Ramos (cell line): ENCODE measurements around the gene HPD.

ENCODE experiments used
- in situ Hi-C: fragments of 300-500 bp; cut with MboI; formaldehyde crosslinking; loops from one replicate; pipeline ENCODE4 v1.14.3; 2022; ENCODE audit warnings: low sequenced_read_pairs; ENCODE audit not compliant: unreplicated experiment

Gene HPD

GRCh38 chr12:121790785-121791184 is 67.9 kb downstream of the HPD start:
- in situ Hi-C loops = loop anchor here (5.0 to 10.0 kb wide), 3 partner anchors 97 to 224 kb away; partner anchors contain the start of gene PSMD9

DNA sequence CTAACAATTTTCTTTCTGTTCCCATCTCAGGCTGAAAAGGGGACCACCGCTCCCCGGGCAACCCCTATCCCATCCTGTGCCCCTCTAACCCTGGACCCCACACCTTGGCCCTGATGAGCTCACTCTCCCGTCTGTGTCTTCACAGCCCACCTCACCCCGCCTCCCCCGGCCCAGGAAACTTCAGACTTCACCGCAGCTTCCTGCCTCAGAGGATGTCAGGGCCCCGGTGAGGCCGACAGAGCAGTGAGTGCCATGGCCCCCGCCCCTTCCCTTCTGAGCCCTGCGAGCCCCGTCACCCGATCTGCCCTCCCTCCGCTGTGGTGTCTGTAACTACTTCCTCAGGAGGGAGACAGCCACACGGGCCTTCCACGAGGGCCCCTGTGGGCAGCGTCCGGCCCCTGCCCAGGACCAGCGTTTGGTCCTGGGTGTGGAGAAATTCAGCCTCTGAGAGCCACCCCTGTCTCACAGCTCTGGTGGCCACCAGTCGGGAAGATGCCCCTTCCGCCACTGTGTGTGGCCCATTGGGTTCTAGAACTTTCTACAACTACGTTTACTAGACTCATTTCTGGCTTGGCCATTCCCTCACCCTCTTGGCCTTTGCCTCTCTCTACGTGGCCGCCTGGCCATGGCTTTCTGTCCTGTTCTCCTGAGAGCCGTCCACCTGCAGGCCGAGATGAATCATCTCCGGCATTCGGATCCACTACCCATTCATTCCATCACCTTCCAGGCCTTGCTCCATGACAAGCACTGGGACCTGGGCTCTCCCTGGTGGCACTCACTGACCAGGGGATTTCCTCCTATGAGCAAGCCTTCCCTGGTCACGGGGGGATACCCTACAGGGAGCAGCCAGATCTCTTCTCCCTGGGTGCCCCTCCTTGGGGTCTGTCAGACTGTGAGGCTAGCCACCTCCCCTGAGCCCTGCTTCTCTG is 68.6 kb downstream of the HPD start:
- in situ Hi-C loops = loop anchor here (5.0 to 10.0 kb wide), 3 partner anchors 97 to 225 kb away; partner anchors contain the start of gene PSMD9
